ENCODE data around the gene HRK.
A peak's percentile ranks its signal among the peaks of the same experiment; 100 is the strongest.

HRK gene

DNA sequence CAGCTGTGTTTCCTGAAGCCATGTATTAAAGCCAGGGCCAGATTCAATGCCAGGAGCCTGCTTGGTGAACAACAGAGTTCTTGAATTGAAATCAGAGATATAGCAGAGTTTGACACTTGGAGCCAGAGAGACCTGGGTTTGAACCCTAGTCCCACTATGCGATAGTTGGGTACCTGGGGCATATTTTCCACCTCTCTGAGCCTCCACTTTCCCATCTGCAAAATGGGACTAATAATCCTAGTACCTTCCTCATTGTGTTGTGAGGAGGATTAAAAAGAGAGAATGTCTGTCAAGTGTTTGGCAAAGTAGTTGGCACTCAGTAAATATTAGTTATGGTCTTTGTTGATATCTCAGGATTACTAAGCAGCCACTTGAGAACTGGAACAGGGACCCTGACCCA, 6.0 kb upstream of the HRK start:
- H3K27ac ChIP-seq = no peak overlapping the region
- TF ChIP-seq ZFX (IDR thresholded peaks at IDR 0.05; ENCODE audit: borderline replicate concordance) = no peak

DNA sequence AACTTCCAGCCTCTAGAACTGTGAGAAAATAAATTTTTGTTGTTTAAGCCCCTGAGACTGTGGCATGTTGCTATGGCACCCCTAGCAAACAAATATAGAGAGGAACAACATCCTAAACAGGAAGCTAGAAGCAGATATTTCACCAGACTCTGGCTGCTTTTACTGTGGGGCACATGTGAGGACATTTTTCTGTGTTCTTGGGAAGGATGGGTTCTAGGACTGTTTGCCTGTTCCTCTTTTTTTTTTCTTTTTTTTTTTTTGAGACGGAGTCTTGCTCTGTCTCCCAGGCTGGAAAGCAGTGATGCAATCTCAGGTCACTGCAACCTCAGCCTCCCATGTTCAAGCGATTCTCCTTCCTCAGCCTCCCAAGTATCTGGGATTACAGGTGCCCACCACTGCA, 4.2 kb upstream of the HRK start:
- TF ChIP-seq ZFX (IDR thresholded peaks at IDR 0.05; ENCODE audit: borderline replicate concordance) = no peak
- TF ChIP-seq, protein P1, sequence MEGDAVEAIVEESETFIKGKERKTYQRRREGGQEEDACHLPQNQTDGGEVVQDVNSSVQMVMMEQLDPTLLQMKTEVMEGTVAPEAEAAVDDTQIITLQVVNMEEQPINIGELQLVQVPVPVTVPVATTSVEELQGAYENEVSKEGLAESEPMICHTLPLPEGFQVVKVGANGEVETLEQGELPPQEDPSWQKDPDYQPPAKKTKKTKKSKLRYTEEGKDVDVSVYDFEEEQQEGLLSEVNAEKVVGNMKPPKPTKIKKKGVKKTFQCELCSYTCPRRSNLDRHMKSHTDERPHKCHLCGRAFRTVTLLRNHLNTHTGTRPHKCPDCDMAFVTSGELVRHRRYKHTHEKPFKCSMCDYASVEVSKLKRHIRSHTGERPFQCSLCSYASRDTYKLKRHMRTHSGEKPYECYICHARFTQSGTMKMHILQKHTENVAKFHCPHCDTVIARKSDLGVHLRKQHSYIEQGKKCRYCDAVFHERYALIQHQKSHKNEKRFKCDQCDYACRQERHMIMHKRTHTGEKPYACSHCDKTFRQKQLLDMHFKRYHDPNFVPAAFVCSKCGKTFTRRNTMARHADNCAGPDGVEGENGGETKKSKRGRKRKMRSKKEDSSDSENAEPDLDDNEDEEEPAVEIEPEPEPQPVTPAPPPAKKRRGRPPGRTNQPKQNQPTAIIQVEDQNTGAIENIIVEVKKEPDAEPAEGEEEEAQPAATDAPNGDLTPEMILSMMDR (IDR thresholded peaks at IDR 0.05) = no peak
- H3K27ac ChIP-seq = no peak overlapping the region

DNA sequence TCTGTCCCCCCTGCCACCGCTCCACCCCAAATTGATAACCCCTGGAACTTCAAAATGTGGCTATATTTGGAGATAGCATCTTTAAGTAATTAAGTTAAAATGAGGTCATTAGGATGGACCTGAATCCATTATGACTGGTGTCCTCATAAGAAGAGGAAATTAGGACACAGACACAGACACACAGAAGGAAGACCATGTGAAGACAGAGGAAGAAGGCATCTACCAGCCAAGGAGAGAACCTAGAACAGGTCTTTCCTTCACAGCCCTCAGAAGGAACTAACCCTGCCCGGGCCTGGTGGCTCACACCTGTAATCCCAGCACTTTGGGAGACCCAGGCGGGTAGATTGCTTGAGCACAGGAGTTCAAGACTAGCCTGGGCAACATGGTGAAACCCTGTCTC, 3.6 kb upstream of the HRK start:
- TF ChIP-seq ZFX (IDR thresholded peaks at IDR 0.05; ENCODE audit: borderline replicate concordance) = no peak
- TF ChIP-seq, protein P1 (IDR thresholded peaks at IDR 0.05) = no peak
- no peak overlapping the region for H3K27ac ChIP-seq

DNA sequence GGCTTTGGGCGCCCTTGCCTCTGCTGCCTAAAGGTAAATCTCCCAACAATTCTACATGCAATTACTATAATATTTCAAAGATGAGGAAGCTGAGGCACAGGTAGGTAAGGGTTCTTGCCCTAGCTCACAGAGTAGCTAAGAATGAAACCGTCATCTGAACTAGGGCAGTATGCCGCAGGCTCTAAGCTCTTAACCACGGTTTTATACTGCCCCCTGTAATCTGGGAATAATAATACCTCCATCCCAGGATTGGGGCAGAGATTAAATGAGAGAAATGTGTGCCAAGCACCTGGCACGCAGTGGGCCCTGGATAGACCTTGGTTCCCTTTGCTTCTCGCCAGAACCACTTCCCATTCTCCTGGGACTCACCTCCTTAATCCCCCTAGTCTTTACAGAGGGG, 1.5 kb upstream of the HRK start:
- H3K27ac ChIP-seq = no peak overlapping the region
- TF ChIP-seq, protein P1 (IDR thresholded peaks at IDR 0.05) = peak; percentile 34
- TF ChIP-seq ZFX (IDR thresholded peaks at IDR 0.05; ENCODE audit: borderline replicate concordance) = no peak

DNA sequence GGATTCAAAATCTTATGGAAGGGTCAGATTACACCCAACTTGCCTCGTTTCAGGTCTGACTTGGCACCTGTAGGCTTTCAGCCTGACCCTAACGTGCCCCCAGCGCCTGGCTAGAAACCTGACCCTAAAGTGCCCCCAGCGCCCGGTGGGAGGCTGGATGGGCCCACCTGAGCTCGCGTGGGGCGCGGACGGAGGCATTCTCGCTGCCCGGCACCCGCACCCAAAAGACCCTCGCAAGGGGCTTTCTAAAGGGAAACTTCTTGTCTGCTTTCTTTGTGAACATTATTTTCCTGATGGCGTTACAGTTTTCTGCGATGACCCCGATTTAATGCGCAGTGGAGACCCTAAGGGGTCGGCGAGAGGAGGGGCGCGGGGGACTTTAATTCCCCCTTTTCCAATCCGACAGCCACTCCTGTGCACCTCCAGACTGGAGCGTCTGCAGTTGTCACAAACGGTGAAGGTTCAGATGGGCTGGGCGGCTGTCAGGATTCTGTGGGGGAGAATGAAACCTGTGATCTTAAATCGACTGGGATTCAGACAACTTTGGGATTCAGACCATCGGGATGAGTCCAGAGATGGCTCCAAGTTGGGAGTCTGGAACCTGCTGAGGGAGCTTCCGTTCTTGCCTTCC, 751 bp upstream of the HRK start:
- TF ChIP-seq, protein P1 (IDR thresholded peaks at IDR 0.05) = no peak
- TF ChIP-seq ZFX (IDR thresholded peaks at IDR 0.05; ENCODE audit: borderline replicate concordance) = no peak
- no peak overlapping the region for H3K27ac ChIP-seq

DNA sequence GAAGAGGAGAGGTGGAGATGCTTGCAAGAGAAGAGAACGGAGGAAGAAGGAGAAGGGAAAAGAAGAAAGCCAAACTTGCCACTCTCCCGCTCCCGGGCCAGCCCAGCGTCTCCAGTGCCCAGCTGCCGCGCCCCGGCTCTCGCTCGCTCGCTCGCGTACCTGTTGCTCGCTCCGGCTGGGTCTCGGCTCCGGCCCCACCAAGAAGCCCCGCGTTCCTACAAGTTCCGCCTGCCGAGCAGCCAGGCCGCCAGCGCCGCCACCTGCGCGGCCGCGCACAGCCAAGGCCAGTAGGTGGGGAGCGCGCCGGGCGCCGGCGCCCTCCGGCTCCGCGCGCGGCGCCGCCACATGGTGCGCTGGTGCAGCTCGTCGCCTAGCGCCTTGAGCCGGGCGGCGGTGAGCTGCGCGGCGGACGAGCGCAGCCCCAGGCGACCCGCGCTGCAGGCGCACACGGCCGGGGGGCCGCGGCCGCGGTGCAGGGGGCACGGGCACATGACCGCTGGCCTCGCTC, 370 bp downstream of the HRK start:
- no peak overlapping the region for H3K27ac ChIP-seq
- no peak for TF ChIP-seq ZFX (IDR thresholded peaks at IDR 0.05; ENCODE audit: borderline replicate concordance)
- TF ChIP-seq, protein P1 (IDR thresholded peaks at IDR 0.05) = peak; percentile 75

DNA sequence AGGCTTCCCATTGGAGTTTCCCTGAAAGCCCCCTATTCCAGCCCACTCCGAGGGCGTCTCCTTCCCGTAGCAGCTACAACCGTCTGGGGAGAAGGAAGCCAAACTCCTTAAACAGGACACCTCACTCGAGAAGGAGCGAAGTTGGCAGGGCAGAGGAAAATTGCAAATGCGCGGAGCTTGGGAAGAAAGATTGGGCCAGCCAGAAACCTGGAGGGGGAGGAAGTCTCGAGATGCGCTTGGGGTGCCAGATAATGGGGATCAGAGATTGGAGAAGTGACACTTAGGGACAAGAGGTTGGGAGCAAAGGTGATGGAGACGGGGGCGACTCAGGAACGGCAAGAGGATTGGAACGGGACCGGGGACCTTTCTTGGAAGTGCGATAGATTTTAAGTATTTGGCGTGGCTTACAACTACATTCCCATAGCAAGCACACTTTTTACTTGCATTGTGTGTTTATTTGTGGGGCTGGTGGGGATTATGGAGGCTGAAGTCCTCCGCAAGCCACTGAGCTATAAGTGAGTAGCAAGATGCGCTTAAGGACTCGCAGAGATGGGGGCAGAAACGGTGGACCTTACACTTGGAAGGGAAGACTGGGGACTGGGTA, 926 bp downstream of the HRK start:
- TF ChIP-seq, protein P1 (IDR thresholded peaks at IDR 0.05) = no peak
- TF ChIP-seq ZFX (IDR thresholded peaks at IDR 0.05; ENCODE audit: borderline replicate concordance) = no peak
- H3K27ac ChIP-seq = no peak overlapping the region

Measured in 22Rv1 (cell line).